ENCODE measurements around the gene FYTTD1. TPM values are rescaled to one million over a fixed set of nuclear protein-coding genes. Genes with fewer than 3 reads are reported as not detected.

Gene FYTTD1
- total and polyA plus RNA-seq, 7 experiments from 2014 or later = 45.6 to 102 (median 60.0) TPM

DNA sequence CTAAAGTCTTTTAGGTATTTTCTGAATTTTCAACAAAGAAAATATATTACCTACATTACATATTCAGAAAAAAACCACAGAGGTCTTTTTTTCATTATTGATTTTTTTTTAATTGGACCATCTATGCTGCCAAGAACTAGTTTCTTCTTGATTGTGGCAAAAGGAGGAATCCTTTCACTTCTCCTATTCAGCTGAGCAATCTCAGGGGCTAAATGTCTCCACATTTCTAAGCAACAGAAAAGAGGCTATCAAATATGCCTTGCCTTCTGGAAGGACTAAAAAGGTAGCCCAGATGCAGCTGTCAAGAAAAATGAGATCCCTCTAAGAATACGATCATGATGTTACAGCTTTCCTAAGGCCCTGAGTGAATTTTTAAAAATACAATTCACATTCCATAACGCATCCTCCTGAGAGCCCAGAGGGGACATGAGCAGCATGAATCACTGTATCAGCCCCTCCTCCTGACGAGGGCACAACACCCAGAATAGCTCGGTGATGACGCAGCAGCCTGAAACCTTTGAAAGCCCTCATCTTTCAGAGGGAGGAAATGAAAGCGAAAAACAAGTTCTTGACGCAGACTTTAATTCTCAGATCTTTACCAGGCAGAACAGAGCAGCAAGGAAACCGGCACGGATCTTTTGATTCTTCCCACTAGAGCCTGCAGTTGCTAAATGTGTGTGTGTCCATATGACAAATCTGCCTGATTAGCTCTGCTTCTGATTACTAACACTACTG, 37.5 kb upstream of the FYTTD1 start:
- DNase-seq (peak; percentile 56 to 95 (median 91)), ATAC-seq (peak; percentile 99)
- H3K27me3 ChIP-seq (ENCODE audit: control insufficient read depth in 2 of 2, insufficient read depth in 2 of 2, low read length in 2 of 2) = no peaks in the 10 kb centered on the region
- H3K4me3 Mint-ChIP-seq = peak overlapping the region; percentile 65 to 92 (median 80)
- no peaks in the 10 kb centered on the region for H3K9me3 ChIP-seq (ENCODE audit: control insufficient read depth in 2 of 3, low read length in 3 of 3)
- H3K36me3 ChIP-seq (ENCODE audit: control insufficient read depth in 2 of 3, insufficient read depth in 3 of 3, low read length in 3 of 3) = no peaks in the 10 kb centered on the region
- peaks cover 7 to 37% (median 26%) of the 10 kb centered on the region in 7 donors for H3K4me1 Mint-ChIP-seq
- H3K36me3 Mint-ChIP-seq = peaks cover 11 to 23% (median 17%) of the 10 kb centered on the region in 5 donors
- H3K27ac Mint-ChIP-seq = peak overlapping the region; percentile 91 to 99 (median 97)
- intact Hi-C loops (cut with micrococcal nuclease) = loop anchor here (1.0 to 2.0 kb wide), 4 partner anchors 24 to 415 kb away; partner anchors contain the start of genes FYTTD1 (in 2 of the 2), RUBCN (in 2 of the 2) and LRCH3 (in 1 of the 2)
- ChIA-PET POLR2A (interaction anchor here (0.6 to 3.4 kb wide), 15 partner anchors 9 to 250 kb away, joined by 3 to 26 read pairs (median 8); partner anchors contain the start of genes FYTTD1, LRCH3 and RUBCN), CTCF (interaction anchor here (0.6 to 1.6 kb wide), 4 partner anchors 11 to 503 kb away, joined by 3 to 4 read pairs (median 4); no protein-coding TSS in a partner anchor)
- no peaks in the 10 kb centered on the region for H3K9me3 Mint-ChIP-seq
- peak overlapping the region; percentile 58 for H3K4me3 ChIP-seq (ENCODE audit: low read length)
- no peaks in the 10 kb centered on the region for H3K27me3 Mint-ChIP-seq
- peaks cover 14 to 15% of the 10 kb centered on the region in 2 donors for H3K4me1 ChIP-seq (ENCODE audit: control insufficient read depth in 2 of 2, insufficient read depth in 2 of 2, low read length in 2 of 2)
- H3K27ac ChIP-seq (ENCODE audit: low read depth, low read length) = peak overlapping the region; percentile 82

DNA sequence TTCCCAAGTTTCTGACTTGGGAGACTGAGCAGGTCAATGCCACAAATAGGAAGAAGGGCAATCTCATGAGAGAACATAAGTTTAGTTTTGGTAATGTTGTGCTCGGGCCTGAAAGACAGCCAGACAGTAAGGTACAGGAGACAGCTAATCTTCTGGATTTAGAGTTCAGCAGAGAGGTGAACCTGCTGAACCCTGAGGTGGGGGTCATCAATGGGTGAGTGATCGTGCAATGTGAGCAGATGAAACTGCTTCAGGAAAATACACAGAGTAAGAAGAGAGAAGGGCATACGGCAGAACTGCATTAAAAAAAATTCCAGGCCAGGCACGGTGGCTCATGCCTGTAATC, 36.2 kb upstream of the FYTTD1 start:
- Mint-ChIP-seq H3K27me3 (no peaks in the 10 kb centered on the region), H3K27ac (peak overlapping the region; percentile 91 to 99 (median 97)), H3K4me1 (peaks cover 7 to 37% (median 26%) of the 10 kb centered on the region in 7 donors), H3K36me3 (peaks cover 13 to 36% (median 22%) of the 10 kb centered on the region in 5 donors), H3K4me3 (peak overlapping the region in 9 of 10 donors; percentile 45 to 78 (median 67)), H3K9me3 (no peaks in the 10 kb centered on the region)
- POLR2A ChIA-PET = interaction anchor here (0.6 to 3.4 kb wide), 10 partner anchors 11 to 248 kb away, joined by 3 to 26 read pairs (median 8); partner anchors contain the start of genes FYTTD1, LRCH3 and RUBCN
- Histone ChIP-seq H3K27ac (ENCODE audit: low read depth, low read length) (peak overlapping the region; percentile 82), H3K4me1 (ENCODE audit: control insufficient read depth in 2 of 2, insufficient read depth in 2 of 2, low read length in 2 of 2) (peaks cover 14 to 15% of the 10 kb centered on the region in 2 donors), H3K27me3 (ENCODE audit: control insufficient read depth in 2 of 2, insufficient read depth in 2 of 2, low read length in 2 of 2) (no peaks in the 10 kb centered on the region), H3K36me3 (ENCODE audit: control insufficient read depth in 2 of 3, insufficient read depth in 3 of 3, low read length in 3 of 3) (peaks cover 0 to 6% (median 0%) of the 10 kb centered on the region in 3 experiments), H3K4me3 (ENCODE audit: low read length) (peak overlapping the region; percentile 8), H3K9me3 (ENCODE audit: control insufficient read depth in 2 of 3, low read length in 3 of 3) (no peaks in the 10 kb centered on the region)
- DNase-seq (no peak), ATAC-seq (no peak)
- intact Hi-C loops (cut with micrococcal nuclease) = loop anchor here in 1 of 2 donors (2.0 kb wide), 1 partner anchor 417 kb away; no protein-coding TSS in a partner anchor
- CTCF ChIA-PET = interaction anchor here (0.8 to 1.5 kb wide), 3 partner anchors 12 to 38 kb away, joined by 3 to 4 read pairs (median 4); partner anchors contain the start of gene FYTTD1

DNA sequence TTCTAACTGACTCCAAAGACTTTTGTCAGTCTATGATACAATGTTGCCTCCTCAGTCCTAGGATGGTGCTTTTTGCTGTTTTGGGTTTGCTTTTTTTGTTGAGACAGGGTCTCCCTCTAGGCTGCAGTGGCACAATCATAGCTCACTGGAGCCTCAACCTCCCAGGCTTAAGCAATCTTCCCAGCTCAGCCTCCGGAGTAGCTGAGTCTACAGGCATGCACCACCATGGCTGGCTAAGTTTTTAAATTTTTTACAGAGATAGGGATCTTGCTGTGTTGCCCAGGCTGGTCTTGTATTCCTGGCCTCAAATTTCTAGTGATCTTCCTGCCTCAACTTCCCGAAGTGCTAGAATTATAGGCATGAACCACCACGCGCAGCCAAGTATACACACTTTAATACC, 35.4 kb upstream of the FYTTD1 start:
- Histone ChIP-seq H3K4me3 (ENCODE audit: low read length) (no peak overlapping the region), H3K36me3 (ENCODE audit: control insufficient read depth in 2 of 3, insufficient read depth in 3 of 3, low read length in 3 of 3) (peaks cover 0 to 6% (median 0%) of the 10 kb centered on the region in 3 experiments), H3K4me1 (ENCODE audit: control insufficient read depth in 2 of 2, insufficient read depth in 2 of 2, low read length in 2 of 2) (peaks cover 14 to 15% of the 10 kb centered on the region in 2 donors), H3K9me3 (ENCODE audit: control insufficient read depth in 2 of 3, low read length in 3 of 3) (no peaks in the 10 kb centered on the region), H3K27ac (ENCODE audit: low read depth, low read length) (peak overlapping the region; percentile 82), H3K27me3 (ENCODE audit: control insufficient read depth in 2 of 2, insufficient read depth in 2 of 2, low read length in 2 of 2) (no peaks in the 10 kb centered on the region)
- peaks cover 7 to 35% (median 26%) of the 10 kb centered on the region in 7 donors for H3K4me1 Mint-ChIP-seq
- H3K4me3 Mint-ChIP-seq = peak overlapping the region in 3 of 10 donors; percentile 23 to 32 (median 25)
- H3K27me3 Mint-ChIP-seq = no peaks in the 10 kb centered on the region
- peaks cover 13 to 36% (median 21%) of the 10 kb centered on the region in 5 donors for H3K36me3 Mint-ChIP-seq
- intact Hi-C loops (cut with micrococcal nuclease) = no loop called here
- no peak for DNase-seq
- peak overlapping the region; percentile 55 to 99 (median 95) for H3K27ac Mint-ChIP-seq
- ChIA-PET POLR2A (interaction anchor here (0.5 to 3.4 kb wide), 8 partner anchors 12 to 1214 kb away, joined by 3 to 21 read pairs (median 4); partner anchors contain the start of gene RUBCN), CTCF (no interaction called here)
- no peaks in the 10 kb centered on the region for H3K9me3 Mint-ChIP-seq
- ATAC-seq = no peak

GRCh38 chr3:197718891-197719290, 30.8 kb upstream of the FYTTD1 start:
- Histone ChIP-seq H3K4me3 (ENCODE audit: low read length) (no peak overlapping the region), H3K27me3 (ENCODE audit: control insufficient read depth in 2 of 2, insufficient read depth in 2 of 2, low read length in 2 of 2) (no peaks in the 10 kb centered on the region), H3K36me3 (ENCODE audit: control insufficient read depth in 2 of 3, insufficient read depth in 3 of 3, low read length in 3 of 3) (peaks cover 0 to 6% (median 5%) of the 10 kb centered on the region in 3 experiments), H3K9me3 (ENCODE audit: control insufficient read depth in 2 of 3, low read length in 3 of 3) (no peaks in the 10 kb centered on the region), H3K27ac (ENCODE audit: low read depth, low read length) (no peak overlapping the region), H3K4me1 (ENCODE audit: control insufficient read depth in 2 of 2, insufficient read depth in 2 of 2, low read length in 2 of 2) (no peaks in the 10 kb centered on the region)
- ATAC-seq = no peak
- peak overlapping the region in 2 of 9 donors; percentile 69 to 81 for H3K27ac Mint-ChIP-seq
- intact Hi-C loops (cut with micrococcal nuclease) = no loop called here
- no peak overlapping the region for H3K4me3 Mint-ChIP-seq
- H3K27me3 Mint-ChIP-seq = no peaks in the 10 kb centered on the region
- H3K4me1 Mint-ChIP-seq = peaks cover 0 to 21% (median 11%) of the 10 kb centered on the region in 7 donors
- ChIA-PET POLR2A (no interaction called here), CTCF (interaction anchor here (0.6 kb wide), 2 partner anchors 49 to 187 kb away, joined by 3 read pairs; no protein-coding TSS in a partner anchor)
- DNase-seq = no peak
- H3K9me3 Mint-ChIP-seq = peaks cover 0 to 8% (median 4%) of the 10 kb centered on the region in 11 donors
- peaks cover 18 to 55% (median 36%) of the 10 kb centered on the region in 5 donors for H3K36me3 Mint-ChIP-seq

DNA sequence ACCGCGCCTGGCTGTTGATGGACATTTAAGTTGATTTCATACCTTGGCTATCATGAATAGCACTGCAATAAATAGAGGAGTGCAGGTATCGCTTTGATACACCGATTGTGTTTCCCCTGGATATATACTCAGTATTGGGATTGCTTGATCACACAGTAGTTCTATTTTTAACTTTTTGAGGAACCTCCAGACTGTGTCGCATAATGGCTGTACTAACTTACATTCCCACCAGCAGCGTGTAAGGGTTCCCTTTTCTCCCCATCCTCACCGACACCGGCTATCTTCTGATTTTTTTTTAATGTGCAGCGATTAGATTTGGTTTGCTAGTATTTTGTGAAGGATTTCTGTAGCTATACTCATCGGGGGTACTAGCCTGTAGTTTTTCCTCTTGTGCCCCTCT, 29.0 kb upstream of the FYTTD1 start:
- no peaks in the 10 kb centered on the region for H3K9me3 ChIP-seq (ENCODE audit: control insufficient read depth in 2 of 3, low read length in 3 of 3)
- peaks cover 14 to 45% (median 32%) of the 10 kb centered on the region in 5 donors for H3K36me3 Mint-ChIP-seq
- DNase-seq = no peak
- H3K27me3 Mint-ChIP-seq = no peaks in the 10 kb centered on the region
- H3K36me3 ChIP-seq (ENCODE audit: control insufficient read depth in 2 of 3, insufficient read depth in 3 of 3, low read length in 3 of 3) = peaks cover 0 to 6% (median 5%) of the 10 kb centered on the region in 3 experiments
- no peak overlapping the region for H3K4me3 ChIP-seq (ENCODE audit: low read length)
- H3K27ac Mint-ChIP-seq = peak overlapping the region in 1 of 9 donors; percentile 49
- no peak overlapping the region for H3K27ac ChIP-seq (ENCODE audit: low read depth, low read length)
- H3K9me3 Mint-ChIP-seq = peaks cover 0 to 8% (median 4%) of the 10 kb centered on the region in 11 donors
- CTCF ChIA-PET = interaction anchor here (0.5 kb wide), 1 partner anchor 22 kb away, joined by 3 read pairs; no protein-coding TSS in a partner anchor
- intact Hi-C loops (cut with micrococcal nuclease) = no loop called here
- no peak for ATAC-seq
- H3K4me1 Mint-ChIP-seq = peaks cover 0 to 20% (median 8%) of the 10 kb centered on the region in 7 donors
- no peaks in the 10 kb centered on the region for H3K27me3 ChIP-seq (ENCODE audit: control insufficient read depth in 2 of 2, insufficient read depth in 2 of 2, low read length in 2 of 2)
- POLR2A ChIA-PET = no interaction called here
- no peaks in the 10 kb centered on the region for H3K4me1 ChIP-seq (ENCODE audit: control insufficient read depth in 2 of 2, insufficient read depth in 2 of 2, low read length in 2 of 2)
- no peak overlapping the region for H3K4me3 Mint-ChIP-seq

DNA sequence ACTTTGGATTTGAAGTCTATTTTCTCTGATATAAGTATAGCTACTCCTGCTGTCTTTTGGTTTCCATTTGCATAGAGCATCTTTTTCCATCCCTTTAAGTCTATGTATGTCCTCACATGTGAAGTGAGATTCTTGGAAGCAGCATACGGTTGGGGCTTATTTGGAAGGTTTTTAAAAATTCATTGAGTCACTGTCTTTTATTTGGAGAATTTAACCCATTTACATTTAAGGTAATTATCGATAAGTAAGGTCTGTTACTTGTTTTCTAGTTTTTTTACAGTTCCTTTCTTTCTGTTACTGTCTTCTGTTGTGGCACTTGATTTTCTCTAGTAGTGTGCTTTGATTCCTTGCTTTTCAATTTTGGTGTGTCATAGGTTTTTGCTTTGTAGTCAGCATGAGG, 26.9 kb upstream of the FYTTD1 start:
- H3K27me3 ChIP-seq (ENCODE audit: control insufficient read depth in 2 of 2, insufficient read depth in 2 of 2, low read length in 2 of 2) = no peaks in the 10 kb centered on the region
- no peaks in the 10 kb centered on the region for H3K9me3 ChIP-seq (ENCODE audit: control insufficient read depth in 2 of 3, low read length in 3 of 3)
- no peaks in the 10 kb centered on the region for H3K4me1 ChIP-seq (ENCODE audit: control insufficient read depth in 2 of 2, insufficient read depth in 2 of 2, low read length in 2 of 2)
- H3K27ac Mint-ChIP-seq = peak overlapping the region in 2 of 9 donors; percentile 54 to 66
- peaks cover 0 to 25% (median 11%) of the 10 kb centered on the region in 7 donors for H3K4me1 Mint-ChIP-seq
- ChIA-PET CTCF (no interaction called here), POLR2A (interaction anchor here (2.9 kb wide), 1 partner anchor 11 kb away, joined by 9 read pairs; no protein-coding TSS in a partner anchor)
- H3K27ac ChIP-seq (ENCODE audit: low read depth, low read length) = no peak overlapping the region
- no peak overlapping the region for H3K4me3 Mint-ChIP-seq
- peaks cover 0 to 5% (median 4%) of the 10 kb centered on the region in 3 experiments for H3K36me3 ChIP-seq (ENCODE audit: control insufficient read depth in 2 of 3, insufficient read depth in 3 of 3, low read length in 3 of 3)
- H3K36me3 Mint-ChIP-seq = peaks cover 9 to 35% (median 20%) of the 10 kb centered on the region in 5 donors
- no peak overlapping the region for H3K4me3 ChIP-seq (ENCODE audit: low read length)
- intact Hi-C loops (cut with micrococcal nuclease) = no loop called here
- H3K27me3 Mint-ChIP-seq = no peaks in the 10 kb centered on the region
- ATAC-seq (no peak), DNase-seq (no peak)
- peaks cover 0 to 8% (median 4%) of the 10 kb centered on the region in 11 donors for H3K9me3 Mint-ChIP-seq
